ENCODE data around the gene CADPS2. TPM values are rescaled to one million over a fixed set of nuclear protein-coding genes. Genes with fewer than 3 reads are reported as not detected.

The CADPS2 gene
- total RNA-seq, 8 experiments from 2014 or later = 1.3 to 89.1 (median 3.1) TPM

DNA sequence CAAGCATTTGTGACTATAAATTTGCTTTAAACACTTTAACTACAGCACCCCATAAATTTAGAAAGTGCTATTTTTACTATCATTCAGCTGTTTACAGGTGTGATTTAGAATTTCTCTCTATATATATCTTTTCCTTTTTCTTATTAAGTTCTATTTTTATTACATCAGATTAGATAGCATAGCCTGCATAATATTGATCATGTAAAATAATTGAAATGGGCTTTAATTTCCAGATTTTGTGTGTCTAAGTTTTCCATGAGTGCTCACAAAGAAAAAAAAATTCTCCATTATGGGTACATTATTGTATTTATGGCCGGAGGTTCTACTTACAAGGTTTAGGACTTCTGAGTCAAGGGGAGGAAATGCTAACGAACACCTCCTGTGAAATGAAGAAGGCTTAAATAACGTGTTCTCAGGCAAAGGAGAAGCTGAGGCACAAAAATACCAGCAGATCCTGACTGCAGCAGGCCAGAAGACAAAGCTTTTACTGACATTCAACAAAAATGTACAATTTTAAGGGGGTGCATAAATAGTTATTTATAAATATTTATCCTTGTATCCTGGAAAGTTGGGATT, 301.5 kb downstream of the CADPS2 start:
- no peak overlapping the region for H3K4me3 ChIP-seq
- in situ Hi-C loops (cut with MboI; ENCODE audit: low pct_unique_long_range_greater_than_20kb in 2 of 9, low sequenced_read_pairs in 9 of 9, unreplicated experiment in 9 of 9) = no loop called here
- no peak for ATAC-seq (replicated peaks in 6 of 8)
- H3K27ac ChIP-seq = no peak overlapping the region
- WGBS, 10 experiments = 18 to 76% (median 34%) methylated on average over 3 of the region's 3 CpGs; no CpG with 5 or more reads in 2 of the 10 experiments
- H3K4me1 ChIP-seq (replicated peaks in 1 of 2) = no peaks in the 10 kb centered on the region

GRCh38 chr7:122578350-122578749, 307.9 kb downstream of the CADPS2 start:
- no peak overlapping the region for H3K4me3 ChIP-seq
- 23 to 100% (median 79%) methylated on average over 1 to 2 of the region's 2 CpGs; no CpG with 5 or more reads in 1 of the 10 experiments for WGBS, 10 experiments
- ATAC-seq (replicated peaks in 6 of 8) = no peak
- H3K4me1 ChIP-seq (replicated peaks in 1 of 2) = no peaks in the 10 kb centered on the region
- in situ Hi-C loops (cut with MboI; ENCODE audit: low pct_unique_long_range_greater_than_20kb in 2 of 9, low sequenced_read_pairs in 9 of 9, unreplicated experiment in 9 of 9) = no loop called here
- no peak overlapping the region for H3K27ac ChIP-seq

DNA sequence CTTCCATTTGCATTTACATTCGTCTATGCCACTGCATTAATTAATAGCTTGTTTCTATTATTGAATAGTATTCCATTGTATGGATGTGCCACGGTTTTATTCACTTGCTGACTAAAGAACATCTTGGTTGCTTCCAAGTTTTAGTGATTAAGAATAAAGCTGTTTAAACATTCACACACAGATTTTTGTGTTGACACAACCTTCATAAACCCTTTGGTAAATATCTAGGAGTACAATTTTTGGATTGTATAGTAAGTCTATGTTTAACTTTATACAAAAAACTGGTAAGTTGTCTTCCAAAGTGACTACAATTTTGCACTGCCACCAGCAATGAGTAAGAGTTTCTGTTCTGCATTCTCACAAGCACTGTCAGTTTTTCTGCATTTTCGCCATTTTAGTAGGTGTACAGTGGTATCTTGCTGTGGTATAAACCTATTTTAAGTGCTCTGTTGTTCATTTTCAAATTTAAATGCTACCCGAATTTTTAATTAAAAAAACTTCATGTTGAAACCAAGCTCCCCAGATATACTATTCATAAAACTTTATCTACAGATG, 308.7 kb downstream of the CADPS2 start:
- H3K4me1 ChIP-seq (replicated peaks in 1 of 2) = no peaks in the 10 kb centered on the region
- in situ Hi-C loops (cut with MboI; ENCODE audit: low pct_unique_long_range_greater_than_20kb in 2 of 9, low sequenced_read_pairs in 9 of 9, unreplicated experiment in 9 of 9) = no loop called here
- no peak overlapping the region for H3K4me3 ChIP-seq
- no peak overlapping the region for H3K27ac ChIP-seq
- ATAC-seq (replicated peaks in 6 of 8) = no peak
- 23 to 88% (median 69%) methylated on average over 2 to 4 of the region's 4 CpGs for WGBS, 10 experiments

DNA sequence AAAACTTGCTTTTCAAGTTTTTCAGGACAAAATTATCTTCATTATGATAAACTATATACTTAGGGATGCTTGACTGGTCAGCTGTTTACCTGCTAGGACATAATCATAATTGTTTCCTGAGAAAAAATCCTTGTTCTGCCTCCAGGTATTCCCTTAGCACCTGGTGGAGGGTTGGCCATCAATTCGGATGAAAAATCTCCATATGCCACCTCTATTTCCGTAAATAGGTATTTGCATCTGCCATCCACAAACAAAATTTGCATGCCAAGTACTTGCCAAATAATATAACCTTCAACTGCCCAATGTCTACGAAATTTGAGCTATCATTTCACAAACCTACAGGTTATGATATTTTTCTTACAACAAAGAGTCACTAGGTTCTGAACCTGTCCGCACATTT, 313.6 kb downstream of the CADPS2 start:
- no peak overlapping the region for H3K4me3 ChIP-seq
- in situ Hi-C loops (cut with MboI; ENCODE audit: low pct_unique_long_range_greater_than_20kb in 2 of 9, low sequenced_read_pairs in 9 of 9, unreplicated experiment in 9 of 9) = no loop called here
- no peak for ATAC-seq (replicated peaks in 6 of 8)
- H3K27ac ChIP-seq = no peak overlapping the region
- H3K4me1 ChIP-seq (replicated peaks in 1 of 2) = no peaks in the 10 kb centered on the region
- 0 to 100% (median 73%) methylated on average over 1 to 4 of the region's 4 CpGs; no CpG with 5 or more reads in 1 of the 10 experiments for WGBS, 10 experiments

DNA sequence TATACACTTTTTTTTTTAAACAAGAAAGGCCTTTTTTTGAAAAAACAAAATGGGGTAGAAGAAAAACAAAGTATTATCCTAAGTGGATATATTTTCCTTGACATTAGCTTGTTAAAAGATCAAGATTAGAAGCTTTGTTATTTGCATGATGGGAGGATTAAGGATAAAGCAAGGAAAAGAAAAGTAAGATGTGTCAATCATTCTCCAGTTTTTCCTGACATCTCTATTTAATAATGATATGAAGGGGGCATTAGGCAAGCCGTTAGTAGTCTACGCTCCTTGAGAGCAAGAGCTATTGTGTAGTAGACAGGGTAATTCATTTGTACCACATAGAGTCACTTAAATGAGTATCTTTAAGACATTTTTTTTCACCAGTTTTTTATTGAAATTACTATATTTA, 324.9 kb downstream of the CADPS2 start:
- no peak overlapping the region for H3K4me3 ChIP-seq
- 38 to 100% (median 75%) methylated on average over 1 to 2 of the region's 2 CpGs for WGBS, 10 experiments
- no peak for ATAC-seq (replicated peaks in 6 of 8)
- no peaks in the 10 kb centered on the region for H3K4me1 ChIP-seq (replicated peaks in 1 of 2)
- no peak overlapping the region for H3K27ac ChIP-seq
- in situ Hi-C loops (cut with MboI; ENCODE audit: low pct_unique_long_range_greater_than_20kb in 2 of 9, low sequenced_read_pairs in 9 of 9, unreplicated experiment in 9 of 9) = no loop called here

DNA sequence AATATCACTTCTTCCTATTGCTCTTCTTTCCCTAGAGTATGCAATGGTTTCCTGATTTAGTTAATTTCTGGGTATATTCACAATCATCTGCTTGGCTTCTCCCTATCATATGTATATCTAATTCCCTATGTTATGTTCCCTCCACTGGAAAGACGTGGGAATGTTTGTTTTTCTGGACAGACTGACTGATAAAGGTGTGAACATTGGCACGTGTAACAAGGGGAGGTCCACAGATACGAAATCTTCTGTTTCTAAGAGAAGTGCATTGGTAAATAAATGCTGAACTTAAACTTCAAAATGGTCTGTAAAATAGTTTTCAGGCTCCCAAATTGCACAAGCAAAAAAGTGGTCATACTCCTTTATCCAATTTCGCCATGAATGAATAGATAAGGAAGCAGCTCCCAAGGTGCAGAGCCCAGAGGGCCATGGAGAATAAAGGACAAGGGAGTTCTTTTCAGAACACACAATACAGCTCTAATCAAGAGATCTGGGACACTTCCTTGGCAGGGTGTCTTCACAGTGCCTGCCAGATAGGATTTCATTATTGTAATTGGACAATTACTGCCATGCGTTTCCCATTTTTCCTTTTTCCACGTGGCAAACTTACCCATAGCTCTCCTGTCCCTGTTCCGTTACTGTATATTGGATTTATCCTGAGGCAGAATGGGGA, 329.3 kb downstream of the CADPS2 start:
- no peak overlapping the region for H3K4me3 ChIP-seq
- no peak overlapping the region for H3K27ac ChIP-seq
- in situ Hi-C loops (cut with MboI; ENCODE audit: low pct_unique_long_range_greater_than_20kb in 2 of 9, low sequenced_read_pairs in 9 of 9, unreplicated experiment in 9 of 9) = no loop called here
- WGBS, 10 experiments = 7 to 88% (median 74%) methylated on average over 2 to 7 of the region's 7 CpGs; no CpG with 5 or more reads in 2 of the 10 experiments
- peaks cover 7 to 8% of the 10 kb centered on the region in 2 donors for H3K4me1 ChIP-seq (replicated peaks in 1 of 2)
- no peak for ATAC-seq (replicated peaks in 6 of 8)

- no peak overlapping the region for H3K27ac ChIP-seq
- ATAC-seq (replicated peaks in 6 of 8) = no peak
- peaks cover 7 to 8% of the 10 kb centered on the region in 2 donors for H3K4me1 ChIP-seq (replicated peaks in 1 of 2)
- in situ Hi-C loops (cut with MboI; ENCODE audit: low pct_unique_long_range_greater_than_20kb in 2 of 9, low sequenced_read_pairs in 9 of 9, unreplicated experiment in 9 of 9) = no loop called here
- H3K4me3 ChIP-seq = no peak overlapping the region
Measured at GRCh38 chr7:122556219-122556618, 330.0 kb downstream of the CADPS2 start.

DNA sequence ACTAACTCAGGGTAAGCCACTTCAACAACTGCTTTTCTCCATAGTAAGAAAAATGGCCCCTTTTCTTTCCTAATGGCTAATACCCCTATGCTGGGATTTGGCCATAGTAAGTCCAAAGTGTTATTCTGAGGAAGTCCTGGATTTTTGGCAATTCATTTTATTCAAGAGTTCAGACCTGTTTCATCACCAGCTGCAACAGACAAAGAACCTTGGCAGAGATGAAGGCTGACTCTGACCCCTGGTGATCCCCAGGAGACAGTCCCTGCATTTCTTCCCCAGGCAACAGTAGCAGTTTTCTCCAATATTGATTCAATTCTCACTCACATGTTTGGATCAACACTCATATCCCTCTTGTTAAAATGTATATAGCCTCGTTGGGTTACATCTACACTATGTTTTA, 332.5 kb downstream of the CADPS2 start:
- ATAC-seq (replicated peaks in 6 of 8) = no peak
- H3K4me1 ChIP-seq (replicated peaks in 1 of 2) = peaks cover 7 to 8% of the 10 kb centered on the region in 2 donors
- no peak overlapping the region for H3K4me3 ChIP-seq
- H3K27ac ChIP-seq = no peak overlapping the region
- 0 to 88% (median 67%) methylated on average over 1 of the region's 1 CpG; no CpG with 5 or more reads in 3 of the 10 experiments for WGBS, 10 experiments
- in situ Hi-C loops (cut with MboI; ENCODE audit: low pct_unique_long_range_greater_than_20kb in 2 of 9, low sequenced_read_pairs in 9 of 9, unreplicated experiment in 9 of 9) = no loop called here

- in situ Hi-C loops (cut with MboI; ENCODE audit: low pct_unique_long_range_greater_than_20kb in 2 of 9, low sequenced_read_pairs in 9 of 9, unreplicated experiment in 9 of 9) = no loop called here
- Histone ChIP-seq H3K27ac (no peak overlapping the region), H3K4me3 (no peak overlapping the region), H3K4me1 (replicated peaks in 1 of 2) (peaks cover 7 to 8% of the 10 kb centered on the region in 2 donors)
- ATAC-seq (replicated peaks in 6 of 8) = no peak
Measured at GRCh38 chr7:122552769-122553168, 333.5 kb downstream of the CADPS2 start.

GRCh38 chr7:122550545-122550944, 335.7 kb downstream of the CADPS2 start:
- WGBS, 10 experiments = 39 to 100% (median 84%) methylated on average over 1 of the region's 1 CpG; no CpG with 5 or more reads in 2 of the 10 experiments

DNA sequence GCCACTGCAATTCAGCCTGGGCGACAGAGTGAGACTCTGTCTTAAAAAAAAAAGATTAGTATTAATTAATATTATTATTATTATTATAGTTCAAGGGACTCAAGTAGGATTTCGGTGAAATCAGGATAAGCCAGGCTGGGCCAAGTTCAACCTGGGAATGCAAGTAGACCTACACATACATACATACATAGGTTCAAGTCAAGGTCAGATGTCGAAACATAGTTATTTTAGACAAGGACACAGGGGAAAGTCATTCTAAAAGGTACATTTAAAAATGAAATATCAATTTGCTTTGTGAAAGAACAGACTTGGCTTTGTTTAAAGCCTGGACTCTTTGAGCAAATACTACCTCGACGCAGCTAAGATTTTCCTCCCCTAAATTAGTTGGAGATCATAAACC, 336.7 kb downstream of the CADPS2 start:
- in situ Hi-C loops (cut with MboI; ENCODE audit: low pct_unique_long_range_greater_than_20kb in 2 of 9, low sequenced_read_pairs in 9 of 9, unreplicated experiment in 9 of 9) = loop anchor here in 3 of 9 experiments (25.0 kb wide), 2 partner anchors 337 to 462 kb away; no protein-coding TSS in a partner anchor
- no peak overlapping the region for H3K4me3 ChIP-seq
- 53 to 100% (median 92%) methylated on average over 1 to 5 of the region's 5 CpGs; no CpG with 5 or more reads in 1 of the 10 experiments for WGBS, 10 experiments
- peaks cover 4 to 8% of the 10 kb centered on the region in 2 donors for H3K4me1 ChIP-seq (replicated peaks in 1 of 2)
- H3K27ac ChIP-seq = no peak overlapping the region
- ATAC-seq (replicated peaks in 6 of 8) = no peak

More at GRCh38 chr7:122550545-122550944, 335.7 kb downstream of the CADPS2 start:
- no peak overlapping the region for H3K4me3 ChIP-seq
- ATAC-seq (replicated peaks in 6 of 8) = no peak
- H3K27ac ChIP-seq = no peak overlapping the region
- in situ Hi-C loops (cut with MboI; ENCODE audit: low pct_unique_long_range_greater_than_20kb in 2 of 9, low sequenced_read_pairs in 9 of 9, unreplicated experiment in 9 of 9) = no loop called here
- peaks cover 7 to 8% of the 10 kb centered on the region in 2 donors for H3K4me1 ChIP-seq (replicated peaks in 1 of 2)

GRCh38 chr7:122546496-122546895, 339.8 kb downstream of the CADPS2 start:
- Histone ChIP-seq H3K27ac (no peak overlapping the region), H3K4me3 (no peak overlapping the region), H3K4me1 (replicated peaks in 1 of 2) (no peaks in the 10 kb centered on the region)
- no peak for ATAC-seq (replicated peaks in 6 of 8)
- 0 to 95% (median 50%) methylated on average over 1 to 2 of the region's 2 CpGs; no CpG with 5 or more reads in 1 of the 10 experiments for WGBS, 10 experiments
- in situ Hi-C loops (cut with MboI; ENCODE audit: low pct_unique_long_range_greater_than_20kb in 2 of 9, low sequenced_read_pairs in 9 of 9, unreplicated experiment in 9 of 9) = loop anchor here in 3 of 9 experiments (25.0 kb wide), 2 partner anchors 334 to 459 kb away; no protein-coding TSS in a partner anchor

DNA sequence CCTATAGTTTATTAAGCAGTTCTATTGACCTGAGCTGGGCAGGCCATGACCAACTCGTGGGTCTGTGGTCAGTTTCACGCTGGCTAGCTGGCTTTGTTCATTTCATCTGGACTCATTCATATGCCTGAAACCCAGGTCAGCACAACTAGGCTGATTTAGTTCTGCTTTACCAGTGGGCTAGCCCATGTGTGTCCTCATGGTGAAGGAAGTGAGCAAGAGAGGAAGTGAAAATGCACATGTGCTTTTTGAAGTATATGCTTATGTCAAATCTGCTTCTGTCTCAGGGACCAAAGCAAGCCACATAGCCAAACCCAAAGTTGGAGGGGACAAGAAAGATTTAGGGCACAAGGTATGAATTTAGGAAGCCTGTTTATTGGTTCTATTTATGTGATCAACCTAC, 341.8 kb downstream of the CADPS2 start:
- H3K4me3 ChIP-seq = no peak overlapping the region
- in situ Hi-C loops (cut with MboI; ENCODE audit: low pct_unique_long_range_greater_than_20kb in 2 of 9, low sequenced_read_pairs in 9 of 9, unreplicated experiment in 9 of 9) = loop anchor here in 3 of 9 experiments (25.0 kb wide), 2 partner anchors 332 to 457 kb away; no protein-coding TSS in a partner anchor
- no peak for ATAC-seq (replicated peaks in 6 of 8)
- WGBS, 10 experiments = 61 to 70% (median 65%) methylated on average over 2 of the region's 2 CpGs; no CpG with 5 or more reads in 7 of the 10 experiments
- no peaks in the 10 kb centered on the region for H3K4me1 ChIP-seq (replicated peaks in 1 of 2)
- H3K27ac ChIP-seq = no peak overlapping the region
